Eye (tissue), 1 donor: ENCODE measurements around the gene DLGAP1.

Experiments
- DNase-seq: peaks from one replicate; pipeline ENCODE4 v3.0.0-alpha.2; 2015

DLGAP1 gene

DNA sequence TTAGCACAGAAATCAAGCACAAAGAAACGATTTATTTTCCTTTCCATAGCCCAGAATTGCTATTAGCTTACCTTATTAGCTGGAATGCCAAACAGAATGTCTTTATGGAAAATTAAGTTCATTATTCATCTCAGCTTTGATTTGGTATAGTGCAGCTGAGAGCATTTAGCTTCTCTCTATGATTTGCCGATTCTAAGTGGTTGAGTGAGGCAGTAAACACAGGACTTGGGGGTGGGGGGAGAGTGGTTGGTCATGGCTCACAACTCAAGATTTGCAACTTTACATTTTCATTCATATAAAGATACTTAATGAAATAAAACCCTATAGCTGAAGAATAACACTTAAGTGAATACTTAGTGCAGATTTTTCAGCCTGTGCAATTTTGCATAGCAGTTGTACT lies 609.9 kb downstream of the DLGAP1 start:
- peak; percentile 4 for DNase-seq

GRCh38 chr18:3842844-3843243 lies 612.3 kb downstream of the DLGAP1 start:
- no peak for DNase-seq

GRCh38 chr18:3840766-3841165 lies 614.3 kb downstream of the DLGAP1 start:
- DNase-seq: peak; percentile 22

GRCh38 chr18:3839581-3839981 lies 615.5 kb downstream of the DLGAP1 start:
- DNase-seq: peak; percentile 15

GRCh38 chr18:3836483-3837335 lies 618.4 kb downstream of the DLGAP1 start:
- DNase-seq: no peak

DNA sequence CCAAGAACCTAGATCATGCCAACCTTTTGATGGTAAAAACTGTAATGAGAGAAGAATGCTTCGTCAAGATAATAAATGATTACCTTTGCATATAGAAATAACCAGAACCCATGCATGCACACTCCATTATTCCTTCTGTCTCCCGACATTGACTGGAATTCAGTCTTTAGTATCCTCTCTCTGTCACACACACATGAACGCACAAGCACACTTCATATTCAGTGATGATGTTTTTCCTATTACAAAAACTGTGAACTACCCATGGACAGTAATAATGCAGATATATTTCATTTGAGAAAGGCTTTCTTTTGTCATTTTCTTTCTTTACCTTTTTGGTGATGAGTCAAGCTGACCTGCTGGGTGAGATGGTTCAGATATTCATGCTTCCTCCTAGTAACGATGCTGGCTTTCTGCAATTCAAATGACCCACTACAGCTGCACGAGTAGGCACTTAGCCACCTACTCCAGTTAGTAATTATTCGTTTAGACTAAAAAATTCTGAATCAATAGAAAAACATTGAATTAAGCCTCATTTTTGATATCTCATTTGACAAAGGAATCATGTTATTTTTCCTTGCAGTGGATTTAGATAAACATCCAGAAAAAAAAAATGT lies 623.0 kb downstream of the DLGAP1 start:
- DNase-seq: no peak

GRCh38 chr18:3830604-3831003 lies 624.5 kb downstream of the DLGAP1 start:
- no peak for DNase-seq

DNA sequence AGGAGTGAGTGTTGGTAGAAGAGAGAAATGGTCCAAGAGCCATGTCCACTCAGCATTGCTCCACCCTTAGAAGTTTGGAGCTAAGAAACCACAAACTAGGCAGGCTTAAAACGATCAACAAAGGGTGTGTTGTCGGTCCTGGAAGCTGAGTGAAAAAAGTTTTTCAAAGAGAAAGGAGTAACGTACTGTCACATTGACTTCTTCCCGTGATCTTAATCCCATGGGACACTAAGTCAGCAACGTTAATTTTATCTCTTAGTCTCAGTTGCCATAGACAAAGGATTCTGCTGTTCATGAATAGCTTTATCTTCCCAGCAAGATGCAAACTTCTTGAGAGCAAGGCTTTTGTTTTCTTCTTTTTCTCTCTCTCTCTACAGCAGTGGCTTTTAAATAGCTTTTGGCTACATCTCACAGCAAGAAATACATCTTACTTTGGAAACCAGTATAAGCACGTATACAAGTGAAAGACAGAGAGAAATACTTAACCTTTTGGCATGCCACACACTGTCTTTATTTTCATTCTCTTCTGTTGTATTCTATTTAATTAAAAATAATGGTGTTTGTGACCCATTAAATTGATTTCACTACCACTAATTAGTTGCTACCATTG lies 627.8 kb downstream of the DLGAP1 start:
- DNase-seq: peak; percentile 15

GRCh38 chr18:3826021-3826420 lies 629.1 kb downstream of the DLGAP1 start:
- no peak for DNase-seq

- no peak for DNase-seq
These were observed 631.0 kb downstream of the DLGAP1 start for GRCh38 chr18:3824101-3824500.

DNA sequence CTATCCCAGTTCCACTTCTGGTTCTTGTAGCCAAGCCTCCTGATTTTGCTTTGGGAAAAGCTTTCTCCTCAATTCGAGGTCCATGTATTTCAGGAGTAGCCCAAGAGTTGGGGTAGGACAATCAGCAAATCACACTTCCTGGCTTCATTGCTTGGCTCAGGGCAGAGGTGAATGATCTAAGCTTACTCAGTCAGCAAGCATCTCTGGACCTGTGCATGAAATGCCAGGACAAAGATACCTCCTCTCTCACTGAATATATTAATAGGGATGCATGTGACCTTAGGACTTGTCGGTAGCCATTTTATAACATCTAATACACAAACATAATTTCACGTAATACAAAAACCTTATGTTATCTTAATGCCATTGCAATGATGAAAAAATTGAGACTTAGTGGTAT lies 632.0 kb downstream of the DLGAP1 start:
- DNase-seq: no peak

DNA sequence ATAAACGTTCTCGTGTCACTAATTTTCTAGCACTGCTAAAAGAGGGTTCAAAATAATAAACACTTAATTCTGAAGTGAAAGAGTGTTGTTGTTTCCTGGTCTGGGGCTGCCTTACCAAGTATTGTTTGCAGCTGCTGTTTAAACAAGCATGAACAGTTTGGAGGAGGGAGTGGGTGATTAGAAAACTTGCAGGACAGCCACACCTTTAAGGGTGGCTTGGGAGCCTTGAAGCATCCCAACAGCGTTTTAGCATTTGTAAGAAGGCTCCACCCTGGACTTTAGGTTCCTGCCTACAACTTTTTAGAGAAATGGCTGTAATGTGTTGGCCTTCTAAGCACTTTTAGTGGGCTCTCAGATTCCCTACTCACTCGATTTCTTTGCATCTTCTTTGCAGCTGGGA lies 633.6 kb downstream of the DLGAP1 start:
- no peak for DNase-seq

DNA sequence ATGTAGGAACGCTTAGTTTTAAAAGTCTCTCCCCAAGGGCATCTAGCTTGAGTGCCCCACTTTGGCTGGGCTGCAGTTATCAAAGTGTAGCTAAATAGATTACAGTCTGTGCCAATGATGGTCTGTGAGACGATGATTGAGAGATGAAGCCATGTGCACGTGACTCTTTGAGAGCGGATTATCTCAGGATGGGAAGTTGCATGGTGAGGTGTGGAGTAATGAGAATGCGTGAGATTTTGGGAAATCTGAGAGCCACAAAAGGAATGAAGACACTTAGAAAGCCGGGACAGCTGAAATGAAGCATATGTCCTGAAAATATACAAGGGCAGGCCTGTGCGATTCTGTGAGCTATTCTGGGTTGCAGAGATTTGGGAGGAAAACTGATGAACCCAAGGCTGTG lies 635.1 kb downstream of the DLGAP1 start:
- DNase-seq: no peak

DNA sequence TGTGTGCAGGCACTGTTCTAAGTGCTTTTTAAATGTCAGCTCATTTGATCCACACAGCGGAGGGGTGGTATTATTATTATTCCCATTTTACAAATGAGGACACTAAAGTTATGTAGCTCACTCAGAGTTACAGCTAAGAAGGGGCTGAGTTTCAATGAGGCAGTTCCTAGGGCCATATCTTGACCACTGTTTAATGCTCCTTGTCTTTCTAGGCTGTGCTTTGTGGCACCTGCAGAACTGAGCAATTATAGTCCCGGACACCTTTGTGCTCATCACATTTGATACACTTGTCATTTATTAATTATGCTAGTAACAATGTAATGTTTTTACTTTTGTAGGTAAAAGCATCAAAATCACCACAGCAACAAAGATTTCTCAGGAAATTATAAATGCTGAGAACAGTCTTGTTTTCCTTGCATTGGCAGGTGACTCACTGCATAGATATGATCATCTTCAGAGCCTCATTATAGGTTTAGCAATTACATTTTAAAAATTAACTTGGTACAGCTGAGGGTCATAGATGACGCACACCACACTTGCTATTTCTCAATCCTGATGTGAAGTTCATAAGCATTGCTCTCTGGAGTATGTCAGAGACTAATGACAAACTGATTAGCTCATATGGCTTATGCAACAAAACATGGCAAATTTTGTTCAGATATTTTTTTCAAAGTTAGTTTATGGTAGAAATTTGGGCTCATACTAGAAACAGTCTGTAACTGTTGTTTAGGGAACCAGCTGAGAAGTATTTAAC lies 638.3 kb downstream of the DLGAP1 start:
- DNase-seq: peak; percentile 18

DNA sequence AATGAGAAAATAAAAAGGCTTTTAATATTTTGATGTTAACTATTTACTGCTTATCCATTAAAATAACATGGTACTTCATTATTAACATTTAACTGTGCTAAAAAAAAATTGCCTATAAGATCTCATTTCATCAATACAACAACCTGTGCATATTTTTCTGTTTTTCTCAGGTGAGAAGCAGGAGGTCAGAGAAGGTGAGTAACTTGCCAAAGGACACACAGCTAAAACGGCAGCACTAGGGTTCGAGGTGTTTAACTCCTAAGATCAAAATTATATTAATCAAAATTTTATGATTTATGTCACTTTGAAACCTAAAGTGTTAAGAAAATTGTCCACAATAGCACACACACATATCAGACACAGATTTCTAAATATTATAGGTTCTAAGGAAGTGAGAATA lies 639.1 kb downstream of the DLGAP1 start:
- DNase-seq: no peak

DNA sequence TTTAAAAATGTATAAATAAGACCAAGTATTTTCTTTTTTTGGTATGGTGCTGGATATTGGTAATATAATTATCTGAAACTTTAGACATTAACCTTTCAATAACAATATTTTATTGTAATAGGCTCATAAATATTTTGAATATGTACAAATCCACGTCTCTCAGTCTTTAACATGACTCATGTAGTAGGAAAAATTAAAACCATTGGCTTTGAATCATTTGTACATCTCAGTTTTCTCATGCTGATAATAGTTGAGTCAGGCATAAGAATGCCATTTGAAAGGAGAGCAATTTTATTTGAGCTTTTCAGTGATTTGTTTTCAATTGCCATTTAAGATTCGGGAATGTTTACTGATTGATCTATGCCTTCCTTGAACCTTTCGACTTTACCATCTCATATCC lies 640.3 kb downstream of the DLGAP1 start:
- DNase-seq: no peak

- DNase-seq: no peak
These were observed 644.8 kb downstream of the DLGAP1 start for GRCh38 chr18:3810296-3810695.

DNA sequence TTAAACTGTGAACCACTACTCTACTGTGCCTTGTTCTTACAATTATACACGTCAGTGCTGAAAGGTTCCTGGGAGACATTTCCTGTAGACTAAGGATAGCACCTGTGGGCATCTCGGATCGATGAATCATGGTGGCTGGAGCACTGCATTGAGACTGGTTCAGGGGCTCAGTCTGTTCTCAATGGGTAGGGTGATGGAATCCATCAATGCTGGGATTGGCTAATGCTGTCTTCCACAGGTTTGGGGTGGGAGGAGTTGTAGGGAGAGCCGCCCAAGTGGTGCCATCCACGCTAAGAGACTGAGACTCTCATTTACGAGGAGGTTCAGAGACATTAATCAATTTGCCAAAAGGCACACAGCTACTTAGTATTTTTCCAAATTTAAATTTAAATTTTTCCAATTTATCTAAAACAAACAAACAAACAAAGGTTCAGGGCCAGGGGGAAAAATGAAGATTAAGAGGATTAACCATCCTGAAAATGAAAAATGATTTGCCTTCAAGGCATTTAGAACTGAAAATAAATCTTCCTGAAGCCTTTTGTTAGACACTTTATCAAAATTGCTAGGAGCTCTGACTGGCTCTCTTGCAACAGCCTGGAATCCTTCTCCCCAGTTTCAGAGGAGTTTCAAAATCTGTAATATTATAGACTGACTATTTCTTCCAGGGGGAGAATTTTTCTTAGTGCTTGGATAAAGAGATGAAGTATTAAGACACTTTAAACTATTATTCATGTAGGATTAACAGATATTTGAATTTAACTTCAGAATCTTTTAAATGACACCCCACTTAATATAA lies 645.9 kb downstream of the DLGAP1 start:
- DNase-seq: no peak

DNA sequence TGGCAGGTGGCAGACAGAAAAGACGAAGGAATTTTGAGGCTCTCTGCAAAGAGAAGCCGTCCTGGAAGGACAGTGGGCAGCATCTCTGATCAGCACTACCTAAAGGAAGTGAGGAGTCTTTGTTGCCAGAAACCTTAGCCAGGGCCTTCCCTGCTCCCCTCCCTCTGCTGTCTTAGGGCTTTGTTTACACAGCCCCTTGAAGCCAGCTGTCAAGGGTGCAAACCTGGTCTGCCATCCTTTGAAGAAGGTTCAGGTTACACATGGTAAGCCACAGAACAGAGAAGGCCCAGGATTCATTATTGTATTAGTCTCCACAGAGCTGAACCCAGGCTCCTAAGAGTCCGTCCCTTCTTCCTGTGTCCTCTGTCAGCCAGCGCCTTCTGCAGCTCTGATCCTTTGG lies 648.5 kb downstream of the DLGAP1 start:
- DNase-seq: no peak

DNA sequence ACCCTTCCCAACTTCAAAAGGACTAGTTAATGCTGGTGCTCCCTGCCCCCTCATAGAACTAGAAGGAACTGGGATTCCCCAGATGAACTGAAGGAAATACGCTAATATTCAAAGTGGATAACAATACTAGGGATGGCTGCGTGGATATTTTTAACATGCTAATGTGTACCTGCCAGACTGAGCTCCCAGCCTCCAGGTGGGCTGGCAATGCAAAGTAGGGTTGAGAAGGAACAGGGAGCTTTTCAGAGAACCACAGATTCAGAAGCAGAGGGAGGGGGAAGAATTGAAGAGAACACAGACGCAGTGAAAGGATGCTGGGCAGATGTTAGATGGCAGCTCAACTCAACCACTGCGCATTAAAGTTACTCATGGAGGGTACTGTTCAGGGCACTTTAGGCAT lies 650.8 kb downstream of the DLGAP1 start:
- DNase-seq: no peak

DNA sequence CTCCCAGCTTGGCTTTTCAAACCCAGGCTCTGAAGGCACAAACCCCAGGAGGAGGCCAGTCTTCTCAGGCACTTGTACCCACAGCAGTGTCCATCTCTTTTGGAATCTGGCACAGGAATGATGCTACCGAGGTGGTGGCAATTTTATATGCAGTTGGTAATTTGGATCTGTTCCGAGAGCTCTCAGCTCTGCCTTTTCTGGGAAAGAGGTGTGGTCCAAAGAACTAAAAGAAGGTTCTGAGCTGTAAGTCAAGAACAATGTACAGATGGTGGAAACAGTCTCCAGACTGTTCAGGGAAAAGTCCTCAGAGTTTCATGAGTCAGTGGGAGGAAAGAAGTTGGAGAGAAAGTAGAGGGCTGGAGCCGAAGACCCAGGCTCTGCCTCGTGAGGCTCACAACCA lies 651.8 kb downstream of the DLGAP1 start:
- DNase-seq: no peak

- DNase-seq: no peak
These were observed 655.6 kb downstream of the DLGAP1 start for GRCh38 chr18:3799515-3799914.

DNA sequence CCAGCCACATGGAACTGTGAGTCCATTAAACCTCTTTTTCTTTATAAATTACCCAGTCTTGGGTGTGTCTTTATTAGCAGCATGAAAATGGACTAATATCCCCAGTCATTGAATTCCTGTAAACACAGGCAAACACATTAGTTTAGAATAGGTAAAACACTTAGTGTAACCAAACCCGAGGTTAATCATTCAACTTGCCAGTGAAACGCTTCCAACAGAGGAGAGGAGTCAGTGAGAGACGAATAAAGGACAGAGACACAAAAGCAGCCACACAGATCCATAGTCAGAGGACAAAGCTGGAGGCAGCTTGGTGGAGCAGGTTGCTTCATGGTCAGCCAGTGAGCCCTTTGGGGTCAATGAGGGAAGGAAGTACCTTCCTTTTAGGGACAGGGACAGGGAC lies 657.1 kb downstream of the DLGAP1 start:
- DNase-seq: no peak
